Vagina (tissue), 2 donors: ENCODE results near the gene SPAG7. TPM values are rescaled to one million over a fixed set of nuclear protein-coding genes. Genes with fewer than 3 reads are reported as not detected.
A peak's percentile ranks its signal among the peaks of the same experiment; 100 is the strongest.

Source experiments
- DNase-seq, 2 donors: peaks; one replicate each; pipeline ENCODE4 v3.0.0-alpha.2; 2017; ENCODE audit errors: extremely low spot score in 2 of 2
- H3K27ac ChIP-seq: fragments of 200-600 bp; sonication (generic); one replicate; pipeline ENCODE4 v1.5.1; 2019
- H3K27me3 ChIP-seq: fragments of 200-600 bp; sonication (generic); one replicate; pipeline ENCODE4 v1.5.1; 2019
- H3K36me3 ChIP-seq, 2 donors: fragments of 200-600 bp; sonication (generic); one replicate each; pipeline ENCODE4 v1.5.1; 2017 to 2019
- H3K4me1 ChIP-seq: fragments of 200-600 bp; sonication (generic); one replicate; pipeline ENCODE4 v1.5.1; 2019
- H3K4me3 ChIP-seq, 2 donors: fragments of 200-600 bp; sonication (generic); 1 replicate in 1 of 2; 2 replicates in 1 of 2; pipeline ENCODE4 v1.5.1; 2016 to 2019
- H3K9me3 ChIP-seq: fragments of 200-600 bp; sonication (generic); one replicate; pipeline ENCODE4 v1.5.1; 2019
- POLR2A ChIP-seq, 2 donors: fragments of 450-650 bp; IDR thresholded peaks; one replicate each; pipeline ENCODE4 v1.6.1; 2017; ENCODE audit warnings: antibody characterized with exemption in 2 of 2, mild to moderate bottlenecking in 2 of 2, moderate library complexity in 2 of 2
- POLR2AphosphoS5 ChIP-seq, 2 donors: sonication (generic); formaldehyde crosslinking; IDR thresholded peaks; one replicate each; pipeline ENCODE4 v1.9.0; 2017; ENCODE audit warnings: antibody characterized with exemption in 2 of 2, mild to moderate bottlenecking in 2 of 2, low read depth in 1 of 2; ENCODE audit not compliant: insufficient read depth in 1 of 2
- intact Hi-C: fragments of 100-400 bp; cut with DNase I; formaldehyde crosslinking; loops from one replicate; pipeline ENCODE4 v1.15.1; 2023
- total RNA-seq: library from RNA; depleted of rRNA; stranded (reverse); fragments of >200 nt; gene quantifications from one replicate; pipeline ENCODE4 v1.2.3, GENCODE V29; 2016
- TF ChIP-seq, protein P1 (sequence below), 3 experiments: fragments of 450-650 bp in 2 of 3; fragments of 200-600 bp in 1 of 3; sonication (generic) in 1 of 3; IDR thresholded peaks; one replicate each; pipeline ENCODE4 v1.5.1; 2017 to 2019; ENCODE audit warnings: antibody characterized with exemption in 3 of 3, mild to moderate bottlenecking in 2 of 3, moderate library complexity in 2 of 3

SPAG7 gene, protein sequence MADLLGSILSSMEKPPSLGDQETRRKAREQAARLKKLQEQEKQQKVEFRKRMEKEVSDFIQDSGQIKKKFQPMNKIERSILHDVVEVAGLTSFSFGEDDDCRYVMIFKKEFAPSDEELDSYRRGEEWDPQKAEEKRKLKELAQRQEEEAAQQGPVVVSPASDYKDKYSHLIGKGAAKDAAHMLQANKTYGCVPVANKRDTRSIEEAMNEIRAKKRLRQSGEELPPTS
- total RNA-seq, result 34.6 TPM

DNA sequence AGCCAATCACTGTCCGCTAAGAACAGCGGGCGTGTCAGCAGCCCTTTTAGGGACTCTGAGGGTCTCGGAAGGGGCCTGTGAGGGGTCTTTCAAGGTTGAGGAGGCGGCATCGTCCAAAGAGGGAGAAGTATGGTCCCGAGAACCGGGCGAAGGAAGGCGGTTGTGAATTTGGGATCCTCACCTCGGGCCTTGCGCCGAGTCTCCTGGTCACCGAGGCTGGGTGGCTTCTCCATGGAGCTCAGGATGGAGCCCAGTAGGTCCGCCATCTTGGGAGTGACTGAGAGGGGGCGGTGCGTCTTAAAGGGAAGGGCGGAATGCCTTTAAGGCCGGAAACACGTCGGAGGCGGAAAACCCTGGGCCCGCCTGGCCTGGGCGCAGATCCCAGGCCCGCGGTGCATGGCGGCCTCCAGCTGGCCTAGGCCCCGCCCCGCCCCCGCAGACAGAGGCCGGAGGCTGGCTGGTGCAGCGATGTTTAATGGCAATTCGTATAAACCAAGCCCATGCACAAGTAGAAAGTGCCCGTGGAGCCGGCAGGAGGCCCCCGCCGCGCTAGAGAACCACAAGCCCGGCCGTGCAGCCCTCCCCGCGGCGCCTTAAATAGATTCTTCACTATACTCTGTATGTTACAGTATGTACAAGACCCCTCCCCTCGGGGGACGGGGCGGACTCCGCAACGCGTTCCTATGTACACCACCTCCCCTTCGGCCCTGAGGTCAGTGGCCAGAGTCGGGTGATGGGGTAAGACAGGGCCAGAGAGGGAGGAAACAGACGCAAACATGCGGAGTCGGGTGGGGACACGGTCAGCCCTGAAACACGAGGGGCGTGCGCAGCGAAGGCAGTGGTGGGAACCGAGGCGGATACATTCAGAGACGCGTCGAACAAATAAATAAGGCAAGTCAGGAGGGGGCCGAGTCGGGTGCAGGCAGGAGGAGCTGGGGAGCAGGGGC is at the start of gene SPAG7:
SPAG7 (minus strand) TSS at position 279 of the 947 bp plus-strand sequence; CDS start at position 266, 13 bp downstream.
- peaks cover 44% of the 10 kb centered on the region for H3K4me1 ChIP-seq
- intact Hi-C loops, result no loop called here
- H3K36me3 ChIP-seq, result peaks cover 0 to 14% of the 10 kb centered on the region in 2 donors
- peak in 1 of 2 donors; percentile 99 for DNase-seq
- peak within 1 kb of the TSS; percentile 68 to 83 for H3K4me3 ChIP-seq
- H3K27me3 ChIP-seq, result no peaks in the 10 kb centered on the region
- TF ChIP-seq POLR2AphosphoS5 (IDR thresholded peaks at IDR 0.05; ENCODE audit: insufficient read depth in 1 of 2, low read depth in 1 of 2) (peak; percentile 89 to 98), POLR2A (IDR thresholded peaks at IDR 0.05) (peak in 1 of 2 donors; percentile 71)
- TF ChIP-seq, protein P1, sequence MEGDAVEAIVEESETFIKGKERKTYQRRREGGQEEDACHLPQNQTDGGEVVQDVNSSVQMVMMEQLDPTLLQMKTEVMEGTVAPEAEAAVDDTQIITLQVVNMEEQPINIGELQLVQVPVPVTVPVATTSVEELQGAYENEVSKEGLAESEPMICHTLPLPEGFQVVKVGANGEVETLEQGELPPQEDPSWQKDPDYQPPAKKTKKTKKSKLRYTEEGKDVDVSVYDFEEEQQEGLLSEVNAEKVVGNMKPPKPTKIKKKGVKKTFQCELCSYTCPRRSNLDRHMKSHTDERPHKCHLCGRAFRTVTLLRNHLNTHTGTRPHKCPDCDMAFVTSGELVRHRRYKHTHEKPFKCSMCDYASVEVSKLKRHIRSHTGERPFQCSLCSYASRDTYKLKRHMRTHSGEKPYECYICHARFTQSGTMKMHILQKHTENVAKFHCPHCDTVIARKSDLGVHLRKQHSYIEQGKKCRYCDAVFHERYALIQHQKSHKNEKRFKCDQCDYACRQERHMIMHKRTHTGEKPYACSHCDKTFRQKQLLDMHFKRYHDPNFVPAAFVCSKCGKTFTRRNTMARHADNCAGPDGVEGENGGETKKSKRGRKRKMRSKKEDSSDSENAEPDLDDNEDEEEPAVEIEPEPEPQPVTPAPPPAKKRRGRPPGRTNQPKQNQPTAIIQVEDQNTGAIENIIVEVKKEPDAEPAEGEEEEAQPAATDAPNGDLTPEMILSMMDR (IDR thresholded peaks at IDR 0.05), result no peak
- H3K9me3 ChIP-seq, result no peaks in the 10 kb centered on the region
- H3K27ac ChIP-seq, result peak within 1 kb of the TSS; percentile 96

DNA sequence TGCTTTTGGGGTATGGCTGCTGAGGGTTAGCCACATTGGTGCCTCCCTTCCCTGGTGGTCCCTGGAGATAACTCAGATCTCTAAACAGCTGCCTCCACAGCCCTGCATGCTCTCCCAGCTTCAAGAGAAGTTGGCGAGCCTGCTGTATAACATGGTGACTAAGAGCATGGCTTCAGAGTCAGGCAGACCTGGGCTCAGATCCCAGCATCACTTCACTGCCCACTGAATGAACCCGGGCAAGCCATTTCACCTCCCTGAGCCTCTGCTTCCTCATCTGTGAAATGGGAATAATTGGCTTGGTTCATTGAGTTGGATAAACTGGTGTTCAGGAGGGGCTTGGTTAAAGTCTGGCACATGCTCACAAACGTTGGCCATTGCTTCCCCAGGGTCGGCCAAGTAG is 46.7 kb upstream of the SPAG7 start:
- Histone ChIP-seq H3K9me3 (no peaks in the 10 kb centered on the region), H3K27ac (no peak overlapping the region), H3K4me3 (no peak overlapping the region), H3K4me1 (no peaks in the 10 kb centered on the region), H3K36me3 (peaks cover 3 to 53% of the 10 kb centered on the region in 2 donors), H3K27me3 (no peaks in the 10 kb centered on the region)
- DNase-seq, result no peak
- TF ChIP-seq, protein P1 (IDR thresholded peaks at IDR 0.05), result no peak
- TF ChIP-seq POLR2AphosphoS5 (IDR thresholded peaks at IDR 0.05; ENCODE audit: insufficient read depth in 1 of 2, low read depth in 1 of 2), result no peak
- no peak for TF ChIP-seq POLR2A (IDR thresholded peaks at IDR 0.05)
- intact Hi-C loops, result no loop called here

DNA sequence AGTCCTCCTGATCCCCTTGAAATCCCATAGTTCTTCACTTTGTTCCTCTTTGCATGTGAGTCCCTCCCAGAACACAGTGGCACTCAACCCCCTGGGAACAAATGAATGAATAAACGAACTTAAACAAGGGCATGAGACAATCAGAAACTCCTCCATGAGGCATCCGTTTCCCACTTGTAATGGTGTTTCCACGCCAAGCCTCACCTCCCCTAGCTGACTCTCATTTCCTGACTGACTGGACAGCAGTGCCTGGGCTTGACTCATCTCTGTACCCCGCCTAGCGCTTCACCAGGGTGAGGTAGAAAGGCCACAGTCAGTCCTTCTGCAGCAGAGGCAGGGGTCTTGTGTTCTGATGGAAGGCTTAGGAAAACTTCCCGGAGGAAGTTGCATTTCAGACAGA is 44.3 kb upstream of the SPAG7 start:
- Histone ChIP-seq H3K4me1 (no peaks in the 10 kb centered on the region), H3K4me3 (no peak overlapping the region), H3K27ac (no peak overlapping the region), H3K9me3 (no peaks in the 10 kb centered on the region), H3K27me3 (no peaks in the 10 kb centered on the region), H3K36me3 (peaks cover 0 to 67% of the 10 kb centered on the region in 2 donors)
- intact Hi-C loops, result no loop called here
- no peak for DNase-seq
- TF ChIP-seq POLR2A (IDR thresholded peaks at IDR 0.05) (no peak), POLR2AphosphoS5 (IDR thresholded peaks at IDR 0.05; ENCODE audit: insufficient read depth in 1 of 2, low read depth in 1 of 2) (no peak)
- TF ChIP-seq, protein P1 (IDR thresholded peaks at IDR 0.05), result no peak

DNA sequence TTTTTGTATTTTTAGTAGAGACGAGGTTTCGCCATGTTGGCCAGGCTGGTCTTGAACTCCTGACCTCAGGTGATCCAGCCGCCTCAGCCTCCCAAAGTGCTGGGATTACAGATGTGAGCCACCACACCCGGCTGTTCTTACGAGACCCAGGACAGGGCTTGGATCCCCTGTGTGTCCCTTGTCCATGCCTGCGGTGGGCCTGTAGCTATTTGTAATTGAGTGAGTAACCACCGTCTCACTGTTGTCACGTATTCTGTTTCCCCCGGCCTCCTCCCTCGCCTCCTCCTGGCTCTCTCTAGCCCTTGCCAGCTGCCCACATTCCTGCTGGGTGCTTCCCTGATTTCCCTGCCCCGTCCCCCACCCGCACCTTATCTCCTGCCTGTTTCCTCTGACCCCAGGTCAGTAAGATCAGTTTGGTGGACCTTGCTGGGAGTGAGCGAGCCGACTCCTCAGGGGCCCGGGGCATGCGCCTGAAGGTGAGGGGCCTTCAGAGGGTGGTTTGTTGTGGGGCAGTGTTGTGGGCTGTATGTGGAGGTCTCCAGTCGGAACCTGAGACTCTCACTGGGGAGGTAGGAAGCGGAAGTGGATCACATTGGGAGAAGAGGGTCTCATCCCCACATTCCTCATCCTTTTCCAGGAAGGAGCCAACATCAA is 35.7 kb upstream of the SPAG7 start:
- no peaks in the 10 kb centered on the region for H3K27me3 ChIP-seq
- TF ChIP-seq POLR2A (IDR thresholded peaks at IDR 0.05), result no peak
- TF ChIP-seq, protein P1 (IDR thresholded peaks at IDR 0.05), result no peak
- TF ChIP-seq POLR2AphosphoS5 (IDR thresholded peaks at IDR 0.05; ENCODE audit: insufficient read depth in 1 of 2, low read depth in 1 of 2), result no peak
- intact Hi-C loops, result no loop called here
- peaks cover 25% of the 10 kb centered on the region for H3K4me1 ChIP-seq
- DNase-seq, result no peak
- no peak overlapping the region for H3K4me3 ChIP-seq
- peaks cover 0 to 72% of the 10 kb centered on the region in 2 donors for H3K36me3 ChIP-seq
- no peak overlapping the region for H3K27ac ChIP-seq
- no peaks in the 10 kb centered on the region for H3K9me3 ChIP-seq
